ENCODE data around the gene LYZL1.

GRCh38 chr10:29280488-29280840 lies 8.4 kb upstream of the LYZL1 start:
- TF ChIP-seq ZBTB40 (IDR thresholded peaks at IDR 0.05) (no peak), ZBTB40 (CRISPR knock-in tag; IDR thresholded peaks at IDR 0.05) (no peak), BHLHE40 (IDR thresholded peaks at IDR 0.05; ENCODE audit: low read length) (no peak), CTCF (IDR thresholded peaks at IDR 0.05 in 2 of 3, conservative IDR thresholded peaks at IDR 0.05 in 1 of 3; ENCODE audit: insufficient read depth in 2 of 3, low read depth in 1 of 3, low read length in 3 of 3) (no peak), REST (IDR thresholded peaks at IDR 0.05; ENCODE audit: borderline replicate concordance) (no peak), REST (CRISPR knock-in tag; IDR thresholded peaks at IDR 0.05; ENCODE audit: low read depth) (no peak), USF1 (CRISPR knock-in tag; IDR thresholded peaks at IDR 0.05) (no peak)
